Smooth muscle cell of the brain vasculature (primary cell): Measurements from ENCODE around the gene AGPAT2.

Experiments used
- DNase-seq: peaks from one replicate; pipeline ENCODE4 v3.0.0-alpha.2; 2012; ENCODE audit warnings: low read depth, low spot score

Gene AGPAT2

DNA sequence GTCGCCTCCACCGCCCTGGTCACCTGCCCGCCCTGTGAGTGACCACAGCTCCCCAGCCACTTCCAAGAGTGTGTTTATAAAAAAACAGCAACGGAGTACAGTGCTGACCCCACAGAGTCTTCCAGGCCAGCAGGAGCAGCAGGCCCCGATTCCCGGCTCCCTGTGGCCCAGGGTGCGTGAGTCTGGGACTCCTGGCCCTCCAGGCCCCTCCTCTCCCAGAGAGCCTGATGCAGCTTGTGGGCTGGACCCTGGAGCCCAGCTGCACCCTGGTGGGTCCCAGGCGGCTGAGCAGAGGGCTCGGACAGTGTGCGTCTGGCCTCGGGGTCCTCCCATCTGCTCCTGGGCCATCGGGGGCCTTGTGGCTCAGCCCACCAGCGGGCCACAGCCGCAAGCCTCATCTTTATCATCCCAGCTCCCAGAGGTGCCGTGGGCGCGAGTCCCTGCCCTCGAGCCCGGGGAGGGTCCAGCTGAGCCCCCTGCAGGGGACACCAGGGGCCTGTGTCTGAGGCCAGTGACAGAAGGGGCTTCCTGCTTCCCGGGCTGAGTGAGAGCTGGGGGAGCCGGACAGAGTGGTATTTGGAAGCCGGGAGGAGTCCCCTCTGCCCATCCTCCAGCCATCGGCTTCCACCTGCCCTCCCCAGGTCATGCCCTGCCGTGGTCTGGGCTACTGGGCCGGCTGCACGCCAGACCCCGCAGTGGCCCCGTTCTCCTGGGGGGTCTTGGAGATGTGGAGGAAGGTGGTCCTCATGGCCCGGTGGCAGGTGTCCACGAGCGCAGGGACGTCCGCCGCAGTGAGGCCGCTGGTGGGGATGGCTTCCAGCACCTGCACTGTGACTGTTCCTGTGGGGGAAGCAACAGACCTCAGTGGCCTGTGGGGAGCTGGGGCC lies 13.9 kb downstream of the AGPAT2 start:
- no peak for DNase-seq

DNA sequence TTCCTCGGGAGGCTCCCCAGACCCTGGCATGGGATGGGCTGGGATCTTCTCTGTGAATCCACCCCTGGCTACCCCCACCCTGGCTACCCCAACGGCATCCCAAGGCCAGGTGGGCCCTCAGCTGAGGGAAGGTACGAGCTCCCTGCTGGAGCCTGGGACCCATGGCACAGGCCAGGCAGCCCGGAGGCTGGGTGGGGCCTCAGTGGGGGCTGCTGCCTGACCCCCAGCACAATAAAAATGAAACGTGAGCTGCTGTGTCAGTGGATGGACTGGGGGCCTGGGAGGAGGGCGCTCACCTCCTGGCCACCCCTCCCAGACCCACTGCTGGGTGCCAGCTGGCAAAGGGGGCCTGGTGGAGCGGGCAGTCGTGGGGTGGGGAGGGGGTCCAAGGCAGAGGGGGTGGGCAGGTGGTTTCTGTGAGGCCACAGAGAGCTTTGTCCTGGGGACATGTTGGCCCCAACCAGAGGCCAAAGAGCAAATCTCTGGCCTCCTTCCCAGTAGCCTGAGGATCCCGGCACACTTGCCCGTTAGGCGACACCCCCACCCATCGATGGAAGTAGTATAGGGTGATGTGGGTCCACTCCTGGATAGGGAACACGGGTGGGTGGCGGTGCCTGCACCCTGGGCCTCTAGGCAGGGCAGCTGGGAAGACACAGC lies 14.7 kb downstream of the AGPAT2 start:
- DNase-seq = no peak

DNA sequence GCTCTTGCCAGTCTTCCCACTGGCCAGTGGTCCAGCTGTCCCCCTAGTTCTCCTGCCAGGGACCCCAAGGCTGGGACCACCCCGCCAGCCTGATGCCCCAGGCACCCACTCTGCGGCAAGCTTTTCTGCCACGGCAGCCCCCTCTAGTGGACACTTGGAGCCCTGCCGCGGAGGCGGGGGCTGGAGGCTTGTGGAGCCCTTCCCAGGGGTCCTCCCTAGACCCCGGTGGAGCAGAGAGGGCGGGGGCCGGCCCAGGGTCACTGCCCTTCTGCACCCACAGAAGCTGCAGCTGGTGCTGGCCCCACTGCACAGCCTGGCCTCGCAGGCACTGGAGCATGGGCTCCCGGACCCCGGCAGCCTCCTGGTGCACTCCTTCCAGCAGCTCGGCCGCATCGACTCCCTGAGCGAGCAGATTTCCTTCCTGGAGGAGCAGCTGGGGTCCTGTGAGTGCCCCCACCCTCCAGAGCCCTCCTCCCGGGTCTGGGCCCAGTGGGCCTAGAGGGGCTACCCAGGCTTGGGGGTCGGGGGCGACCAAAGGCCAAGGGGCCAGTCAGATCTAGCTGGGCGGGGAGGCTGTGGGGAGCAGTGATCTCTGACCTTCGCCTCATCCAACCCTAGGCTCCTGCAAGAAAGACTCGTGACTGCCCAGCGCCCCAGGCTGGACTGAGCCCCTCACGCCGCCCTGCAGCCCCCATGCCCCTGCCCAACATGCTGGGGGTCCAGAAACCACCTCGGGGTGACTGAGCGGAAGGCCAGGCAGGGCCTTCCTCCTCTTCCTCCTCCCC lies 15.4 kb downstream of the AGPAT2 start:
- DNase-seq = no peak

DNA sequence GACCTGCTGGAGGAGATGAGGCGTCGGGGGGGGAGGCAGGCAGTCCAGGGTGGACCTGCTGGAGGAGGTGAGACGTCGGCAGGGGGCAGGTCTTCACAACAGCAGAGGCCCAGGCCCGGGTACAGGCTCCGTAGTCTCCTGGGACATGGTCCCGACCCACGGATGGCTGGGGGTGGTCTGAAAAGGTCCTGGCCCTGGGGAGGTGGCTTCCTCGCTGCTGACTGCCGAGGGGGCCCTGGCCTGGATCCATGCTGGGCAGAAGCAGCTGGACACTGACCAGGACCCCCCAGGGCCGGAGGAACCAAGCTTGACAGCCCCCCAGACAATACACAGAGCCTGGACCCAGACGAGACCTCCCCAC lies 16.0 kb downstream of the AGPAT2 start:
- DNase-seq = no peak

DNA sequence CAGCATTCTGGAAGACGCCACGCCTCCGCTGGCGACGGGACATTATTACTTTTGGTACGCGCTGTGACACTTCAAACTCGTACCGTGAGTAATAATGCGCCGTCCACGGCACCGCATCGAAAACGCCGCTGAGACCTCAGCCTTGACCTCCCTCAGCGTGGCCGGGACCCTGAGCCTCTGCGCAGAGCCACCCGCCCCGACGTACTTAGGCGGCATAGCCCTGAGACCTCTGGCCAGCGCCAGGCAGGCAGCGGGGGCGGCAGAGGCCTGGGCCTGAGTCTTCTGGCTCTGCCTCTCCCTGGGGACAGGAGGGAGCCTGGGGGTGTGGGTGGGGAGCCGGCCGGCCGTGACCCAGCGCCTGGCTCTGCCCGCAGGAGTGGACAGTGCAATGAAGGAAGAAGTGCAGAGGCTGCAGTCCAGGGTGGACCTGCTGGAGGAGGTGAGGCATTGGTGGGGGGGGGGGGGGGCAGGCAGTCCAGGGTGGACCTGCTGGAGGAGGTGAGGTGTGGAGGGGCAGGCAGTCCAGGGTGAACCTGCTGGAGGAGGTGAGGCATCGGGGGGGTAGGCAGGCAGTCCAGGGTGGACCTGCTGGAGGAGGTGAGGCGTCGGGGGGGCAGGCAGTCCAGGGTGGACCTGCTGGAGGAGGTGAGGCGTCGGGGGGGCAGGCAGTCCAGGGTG lies 16.5 kb downstream of the AGPAT2 start:
- DNase-seq = no peak

DNA sequence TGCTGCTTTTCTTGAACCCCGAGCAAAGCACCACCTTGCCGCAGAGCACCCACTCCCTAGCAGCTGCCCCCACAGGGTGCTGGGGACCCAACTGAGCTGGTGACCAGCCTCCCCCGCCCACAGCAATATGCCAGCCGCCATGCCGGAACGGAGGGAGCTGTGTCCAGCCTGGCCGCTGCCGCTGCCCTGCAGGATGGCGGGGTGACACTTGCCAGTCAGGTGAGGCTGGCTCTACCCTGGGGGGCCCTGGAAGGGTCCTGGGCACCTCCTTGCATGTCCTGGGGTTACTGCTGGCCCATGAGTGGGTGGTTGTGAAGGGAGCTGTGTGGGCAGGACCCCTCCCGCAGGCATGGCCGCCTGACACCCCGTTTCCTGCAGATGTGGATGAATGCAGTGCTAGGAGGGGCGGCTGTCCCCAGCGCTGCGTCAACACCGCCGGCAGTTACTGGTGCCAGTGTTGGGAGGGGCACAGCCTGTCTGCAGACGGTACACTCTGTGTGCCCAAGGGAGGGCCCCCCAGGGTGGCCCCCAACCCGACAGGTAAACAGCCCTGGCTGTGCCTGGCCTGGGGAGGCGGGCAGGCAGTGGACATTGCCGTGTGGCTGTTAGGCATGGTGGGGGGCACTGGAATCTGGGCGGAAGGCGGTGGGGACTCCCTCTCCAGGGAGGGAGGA lies 17.3 kb downstream of the AGPAT2 start:
- no peak for DNase-seq

DNA sequence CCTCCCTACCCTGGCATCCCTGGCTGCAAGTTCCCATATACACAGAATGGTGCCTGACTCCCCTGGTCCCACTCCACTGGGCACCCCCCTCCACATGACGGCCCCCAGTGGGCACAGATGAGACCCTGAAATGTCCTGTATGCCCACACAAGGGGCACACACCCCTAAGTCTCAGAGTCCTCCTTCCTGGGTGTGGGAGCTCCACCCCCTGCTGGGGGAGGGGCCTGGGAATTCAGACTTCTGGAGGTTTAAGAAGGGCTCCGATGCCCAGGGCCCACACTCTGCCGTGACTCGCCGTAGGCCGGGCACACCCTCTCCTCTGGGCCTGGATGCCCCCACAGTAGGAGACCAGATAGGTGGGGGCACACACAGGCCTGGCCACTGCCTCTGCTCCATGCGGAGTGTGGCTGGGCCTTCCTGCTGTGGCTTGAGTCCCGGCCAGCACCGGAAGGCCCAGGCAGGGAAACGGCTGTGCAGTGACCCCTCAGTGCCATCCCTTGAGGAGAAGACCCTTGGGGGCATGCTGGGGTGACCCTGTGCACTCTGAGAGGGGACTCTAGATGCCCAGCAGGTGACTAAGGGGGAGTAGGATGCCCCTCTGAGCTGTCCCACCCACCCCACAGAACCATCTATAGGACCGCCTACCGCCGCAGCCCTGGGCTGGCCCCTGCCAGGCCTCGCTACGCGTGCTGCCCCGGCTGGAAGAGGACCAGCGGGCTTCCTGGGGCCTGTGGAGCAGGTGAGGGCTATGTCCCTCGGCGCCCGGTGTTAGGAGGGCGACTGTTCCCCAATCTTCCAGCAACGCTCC lies 18.1 kb downstream of the AGPAT2 start:
- no peak for DNase-seq

DNA sequence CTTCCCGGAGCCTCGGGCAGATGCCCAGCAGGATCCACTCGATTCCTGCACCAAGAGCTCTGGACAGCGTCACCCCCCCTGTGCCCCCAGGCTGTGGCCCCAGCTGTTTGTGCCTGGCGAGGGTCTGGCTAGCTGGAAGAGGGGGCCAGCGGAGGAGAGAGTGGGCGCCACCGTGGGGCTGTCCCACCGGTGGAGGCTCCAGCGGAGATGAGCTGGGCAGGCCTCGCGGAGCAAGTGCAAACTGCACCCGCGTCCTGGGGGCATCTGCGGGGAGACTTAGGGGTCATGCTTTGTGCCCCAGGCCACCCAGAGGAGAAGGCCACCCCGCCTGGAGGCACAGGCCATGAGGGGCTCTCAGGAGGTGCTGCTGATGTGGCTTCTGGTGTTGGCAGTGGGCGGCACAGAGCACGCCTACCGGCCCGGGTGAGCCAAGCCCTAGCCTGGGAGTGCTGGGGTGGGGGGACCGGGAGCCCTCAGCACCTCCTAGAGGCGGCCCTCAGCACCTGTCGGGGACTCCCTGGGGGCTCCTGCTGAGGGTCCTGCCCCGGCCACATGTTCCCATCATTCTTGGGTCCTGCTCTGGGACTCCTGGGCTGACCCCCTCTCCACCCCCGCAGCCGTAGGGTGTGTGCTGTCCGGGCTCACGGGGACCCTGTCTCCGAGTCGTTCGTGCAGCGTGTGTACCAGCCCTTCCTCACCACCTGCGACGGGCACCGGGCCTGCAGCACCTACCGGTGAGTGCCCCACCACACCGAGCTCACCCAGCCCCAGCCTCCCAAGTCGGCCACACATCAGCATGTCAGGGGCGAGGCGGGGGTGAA lies 19.1 kb downstream of the AGPAT2 start:
- DNase-seq = no peak

DNA sequence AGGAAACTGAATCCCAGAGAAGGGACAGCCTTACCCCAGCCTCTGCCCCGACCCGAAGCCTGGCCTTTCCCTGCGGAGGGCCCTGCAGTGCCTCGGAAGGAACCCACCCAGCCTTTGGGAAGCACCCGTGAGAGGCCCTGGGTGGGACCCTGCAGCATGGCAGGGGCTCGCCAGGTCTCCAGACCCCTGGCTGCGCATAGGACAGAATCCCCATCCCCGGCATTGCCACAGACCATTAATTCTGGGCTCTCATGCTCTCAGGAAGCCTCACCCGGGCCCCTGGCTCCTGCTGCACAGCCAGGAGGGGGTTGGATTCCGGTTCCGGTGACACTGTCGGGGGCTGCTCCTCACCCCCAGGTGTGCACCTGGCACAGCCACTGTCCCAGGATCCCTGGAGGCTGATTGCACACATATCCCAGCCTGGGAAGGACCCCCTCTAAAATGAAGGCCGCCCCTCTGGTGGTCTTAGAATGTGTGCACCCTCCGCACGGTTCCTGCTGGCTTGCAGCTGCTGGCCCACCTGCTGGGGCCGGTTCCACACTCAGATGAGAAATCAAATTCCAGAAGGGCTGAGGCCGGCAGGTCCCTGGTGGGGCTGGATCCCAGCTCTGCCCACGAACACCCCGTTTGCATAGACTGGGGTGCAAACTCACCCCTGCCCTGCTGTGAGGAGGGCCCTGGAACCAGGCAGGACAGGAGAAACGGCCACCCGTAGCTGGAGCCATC lies 19.9 kb downstream of the AGPAT2 start:
- DNase-seq = no peak

DNA sequence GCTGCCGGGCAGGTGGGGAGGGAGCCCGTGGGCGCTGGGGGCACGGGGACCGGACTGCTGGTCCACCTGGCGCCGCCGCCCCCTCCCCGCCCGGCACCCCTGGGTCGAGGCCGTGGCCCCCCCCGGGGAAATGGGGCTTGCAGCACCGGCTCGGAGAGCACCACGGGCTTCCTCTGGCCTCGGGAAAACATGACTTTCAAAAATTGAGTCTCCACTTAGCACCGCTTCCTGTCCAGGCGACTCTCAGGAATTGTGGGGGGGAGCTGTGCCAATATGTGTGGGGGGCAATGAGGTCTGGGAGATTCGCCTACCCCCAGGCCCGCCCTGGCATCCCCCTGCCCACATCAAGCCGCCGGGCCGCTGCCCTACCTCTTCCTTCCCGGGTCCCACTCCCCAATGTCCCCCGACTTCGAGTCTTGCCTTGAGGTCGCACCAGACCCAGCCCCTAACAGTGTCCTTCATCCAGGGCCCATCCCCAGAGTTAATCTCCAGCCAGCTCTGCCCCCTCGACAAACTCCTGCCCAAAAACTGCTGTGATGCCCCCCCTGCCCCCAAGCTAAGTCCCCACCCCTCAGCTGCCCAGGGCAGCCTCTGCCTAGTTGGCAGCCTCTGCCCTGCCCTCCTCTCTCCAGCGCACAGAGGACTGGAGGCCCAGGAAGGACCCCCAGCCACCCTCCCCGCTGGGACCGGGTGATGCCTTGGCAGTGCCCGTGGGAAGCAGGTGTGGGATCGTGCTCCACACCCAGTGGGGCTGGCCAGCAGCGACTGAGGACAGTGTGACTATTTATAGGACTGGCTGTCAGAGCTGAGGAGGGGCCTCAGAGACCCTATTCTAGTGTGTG lies 20.7 kb downstream of the AGPAT2 start:
- no peak for DNase-seq

DNA sequence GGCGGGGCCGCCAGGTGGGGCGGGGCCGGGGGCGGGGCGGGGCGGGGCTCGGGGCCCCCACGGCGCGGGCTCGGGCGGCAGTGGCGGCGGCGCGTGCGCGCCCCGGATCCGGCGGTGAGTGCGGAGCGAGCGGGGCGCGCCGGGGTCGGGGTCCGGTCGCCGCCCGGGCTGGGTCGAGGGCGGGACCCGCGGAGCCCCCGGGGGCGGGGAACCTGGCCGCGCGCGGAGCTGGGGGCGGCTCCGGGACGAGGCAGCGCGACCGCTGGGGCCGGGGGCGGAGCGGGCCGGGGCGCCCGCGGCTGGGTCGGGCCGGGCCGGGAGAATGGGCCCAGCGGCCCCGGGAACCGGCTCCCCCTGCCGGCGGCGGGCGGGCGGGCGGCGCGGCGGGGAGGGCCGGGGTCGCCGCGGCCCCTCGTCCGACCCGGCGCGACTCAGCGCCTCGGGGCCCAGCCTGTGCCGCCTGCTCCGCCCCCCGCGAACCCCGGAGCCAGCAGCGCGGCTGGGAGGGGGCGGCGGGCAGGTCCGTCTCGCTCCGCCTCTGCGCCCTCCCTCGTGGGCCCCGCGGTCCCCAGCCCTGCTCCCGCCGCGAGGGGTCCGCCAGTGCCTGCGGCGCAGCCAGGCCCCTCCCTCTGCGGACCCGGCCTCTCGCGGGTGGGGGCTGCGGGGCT lies 21.4 kb downstream of the AGPAT2 start:
- no peak for DNase-seq

DNA sequence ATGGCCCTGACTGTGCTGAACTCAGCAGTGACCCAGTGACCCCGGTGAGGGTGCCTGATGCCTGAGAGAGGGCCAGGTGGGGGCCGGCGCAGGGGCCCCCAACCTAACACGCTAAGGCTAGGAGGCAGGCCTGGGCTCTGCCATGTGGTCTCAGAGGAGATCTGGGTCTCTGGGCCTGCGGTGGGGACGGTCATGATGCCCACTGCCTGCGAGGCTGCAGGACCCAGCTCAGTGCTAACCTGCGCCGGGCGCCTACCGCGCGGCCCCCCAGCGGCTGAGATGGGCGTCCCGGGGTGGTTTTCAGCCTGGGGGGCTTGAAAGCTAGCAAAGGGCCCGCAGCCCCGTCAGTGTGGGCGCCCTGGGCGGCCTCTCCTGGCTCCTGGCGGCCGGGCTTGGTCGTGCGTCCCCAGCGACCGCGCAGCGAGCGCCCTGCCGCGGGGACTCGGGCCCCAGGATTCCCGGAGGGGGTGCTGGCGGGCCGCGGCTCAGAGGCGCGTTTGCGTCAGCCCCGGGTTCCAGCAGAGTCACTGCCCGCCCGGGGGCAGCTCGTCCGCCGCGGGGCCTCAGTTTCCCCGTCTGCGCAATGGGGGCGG lies 22.1 kb downstream of the AGPAT2 start:
- no peak for DNase-seq

DNA sequence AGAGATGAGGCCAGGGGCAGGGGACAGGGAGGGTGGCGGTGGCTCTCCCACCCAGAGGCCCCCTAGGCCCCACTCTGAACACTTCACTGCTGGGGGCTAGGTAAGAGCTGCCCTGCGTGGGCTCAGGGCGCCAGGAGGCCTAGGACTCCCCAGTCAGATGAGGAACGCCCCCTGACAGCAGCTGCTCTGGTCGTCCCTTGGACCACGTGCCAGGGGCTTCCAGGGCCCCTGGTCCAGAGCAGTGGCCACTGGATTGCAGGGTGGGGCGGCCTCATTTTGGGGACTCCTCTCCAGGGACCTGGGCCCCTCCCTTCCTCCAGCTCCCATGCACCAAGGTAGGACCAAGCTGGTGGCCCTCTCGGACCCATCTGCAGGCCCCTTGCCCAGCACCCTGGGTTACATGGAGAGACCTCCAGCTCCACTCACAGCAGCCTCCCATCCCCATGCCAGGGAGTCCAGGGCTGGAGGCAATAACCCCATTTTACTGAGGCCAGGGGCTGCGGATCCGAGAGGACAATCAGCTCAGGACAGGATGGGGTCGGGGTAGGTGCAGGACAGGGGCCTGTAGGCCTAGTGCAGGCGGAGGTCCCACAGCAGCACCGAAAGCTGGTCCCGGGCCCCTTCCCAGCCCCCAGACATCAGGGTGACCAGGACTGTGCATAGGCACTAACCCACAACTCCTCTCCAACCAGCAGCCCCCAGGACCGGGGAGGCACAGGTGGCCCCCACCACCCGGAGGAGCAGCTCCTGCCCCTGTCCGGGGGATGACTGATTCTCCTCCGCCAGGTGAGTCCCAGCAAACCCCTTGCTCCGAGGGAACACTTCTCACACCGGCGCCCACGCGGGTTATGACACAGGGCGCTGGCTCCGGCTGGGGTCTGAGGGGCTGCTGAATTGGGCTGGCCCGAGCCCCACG lies 23.0 kb downstream of the AGPAT2 start:
- no peak for DNase-seq

DNA sequence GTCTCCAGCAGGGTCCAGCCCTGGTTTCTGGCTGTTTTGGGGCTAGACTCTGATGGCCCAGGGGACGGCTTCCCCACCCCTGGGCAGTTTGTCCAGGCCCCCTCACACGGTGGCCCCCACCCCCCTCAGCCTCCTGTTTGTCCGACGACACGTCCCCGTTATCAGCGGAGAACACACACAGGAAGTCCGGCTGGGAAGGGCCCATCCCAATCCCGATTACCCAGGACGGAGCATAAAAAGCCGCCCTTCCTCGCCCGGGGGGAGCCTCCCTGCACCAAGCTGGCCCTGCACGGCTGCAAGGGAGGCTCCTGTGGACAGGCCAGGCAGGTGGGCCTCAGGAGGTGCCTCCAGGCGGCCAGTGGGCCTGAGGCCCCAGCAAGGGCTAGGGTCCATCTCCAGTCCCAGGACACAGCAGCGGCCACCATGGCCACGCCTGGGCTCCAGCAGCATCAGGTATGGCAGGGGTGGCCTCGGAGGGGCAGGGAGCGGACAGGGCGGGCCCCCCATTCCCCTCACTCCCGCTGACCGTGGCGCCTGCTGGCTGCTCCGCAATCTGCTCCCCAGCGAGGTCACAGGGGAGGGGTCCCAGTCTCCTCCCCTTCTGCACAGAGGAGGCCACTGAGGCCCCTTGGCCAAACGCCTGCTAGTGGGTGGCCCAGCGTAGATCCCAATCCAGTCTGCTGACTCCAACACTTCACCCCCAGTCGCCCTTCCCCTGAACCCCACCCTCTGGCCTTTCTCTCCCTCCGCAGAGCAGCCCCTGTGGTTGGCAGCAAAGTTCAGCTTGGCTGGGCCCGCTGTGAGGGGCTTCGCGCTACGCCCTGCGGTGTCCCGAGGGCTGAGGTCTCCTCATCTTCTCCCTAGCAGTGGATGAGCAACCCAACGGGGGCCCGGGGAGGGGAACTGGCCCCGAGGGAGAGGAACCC lies 24.3 kb downstream of the AGPAT2 start, which contains the start of gene EGFL7:
TSS of gene EGFL7 (plus strand) at position 261 of the 926 bp plus-strand sequence. CDS start 5,367 bp downstream, outside the sequence.
- no peak for DNase-seq

DNA sequence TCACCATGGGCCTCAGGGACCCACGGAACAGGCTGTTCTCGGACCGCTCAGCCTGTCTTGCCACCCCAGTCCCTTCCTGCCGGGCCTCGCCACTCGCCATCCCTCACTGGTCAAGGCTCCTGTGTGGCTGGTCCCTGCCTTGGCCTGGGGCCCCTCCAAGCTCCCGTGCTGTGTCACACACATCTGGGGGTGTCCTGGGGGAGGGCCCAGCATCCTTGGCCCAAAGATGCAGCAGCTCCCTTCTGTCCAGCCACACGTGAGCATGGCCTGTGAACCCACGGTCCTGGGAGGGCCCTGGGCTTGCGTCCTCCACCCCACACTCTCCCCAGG lies 25.0 kb downstream of the AGPAT2 start:
- DNase-seq = no peak
